ENCODE measurements around the gene ICAM3. TPM values are rescaled to one million over a fixed set of nuclear protein-coding genes. Genes with fewer than 3 reads are reported as not detected.

Gene ICAM3
- total and polyA plus RNA-seq, 2 of the 4 experiments (the other 2 are of a cell fraction), result 6.6 to 11.7 TPM

DNA sequence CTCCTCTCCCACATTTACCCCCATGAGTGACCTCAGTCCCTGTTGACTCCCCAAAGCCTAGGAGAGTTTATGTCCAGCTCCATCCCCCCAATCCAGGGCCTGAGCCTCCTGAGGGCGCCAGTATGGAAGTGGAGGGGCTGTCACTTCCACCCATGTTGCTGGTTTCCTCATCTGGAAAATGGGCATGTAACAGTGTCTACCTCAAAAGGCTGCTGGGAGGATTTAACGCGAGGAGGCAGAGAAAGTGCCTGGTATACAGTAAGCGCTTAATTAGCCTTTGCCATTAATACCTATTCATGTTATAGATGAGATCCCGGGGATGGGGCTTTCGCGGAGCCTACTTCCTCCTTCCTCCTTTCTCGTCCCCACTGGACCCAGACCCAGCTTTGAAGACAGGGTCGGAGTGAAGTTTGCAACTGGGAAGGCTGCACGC, 40.5 kb upstream of the ICAM3 start:
- Histone ChIP-seq H4K5ac (ENCODE audit: low read depth, low read length) (peak overlapping the region; percentile 30), H4K91ac (ENCODE audit: insufficient read depth, low read depth, low read length) (peak overlapping the region; percentile 67), H2BK20ac (ENCODE audit: low read depth, low read length) (no peak overlapping the region; the same call in 1 of the 2 replicates), H3K18ac (ENCODE audit: low read depth, low read length) (no peak overlapping the region; the same call in 1 of the 2 replicates), H2BK120ac (ENCODE audit: low read depth, low read length) (no peak overlapping the region; the same call in 1 of the 2 replicates), H3K36me3 (ENCODE audit: control insufficient read depth, insufficient read depth, low read length) (peaks cover 13% of the 10 kb centered on the region), H3K79me1 (ENCODE audit: low read depth in 1 of 2, low read length in 2 of 2) (peaks cover 9 to 25% of the 10 kb centered on the region in 2 experiments; a peak in 3 of 4 replicates), H2AFZ (replicated peaks; ENCODE audit: low read length, poor library complexity) (peak overlapping the region; percentile 97), H2BK5ac (ENCODE audit: low read depth, low read length, poor library complexity, severe bottlenecking) (peak overlapping the region; percentile 52), H3K56ac (ENCODE audit: extremely low read depth, insufficient read depth, low read length) (peak overlapping the region; percentile 72), H3K4me2 (ENCODE audit: low read depth, low read length) (peak overlapping the region; percentile 86), H3K9me1 (ENCODE audit: insufficient read depth, low read length) (no peaks in the 10 kb centered on the region), H3K27ac (ENCODE audit: insufficient read depth, low read length) (peak overlapping the region; percentile 63), H3K4me1 (ENCODE audit: control insufficient read depth, insufficient read depth, low read length) (peaks cover 2% of the 10 kb centered on the region), H4K20me1 (ENCODE audit: insufficient read depth, low read length) (no peaks in the 10 kb centered on the region), H3K27me3 (ENCODE audit: control insufficient read depth, insufficient read depth, low read length) (no peaks in the 10 kb centered on the region), H3K4ac (ENCODE audit: low read depth, low read length) (peak overlapping the region; percentile 83), H3K9me3 (ENCODE audit: control insufficient read depth, insufficient read depth, low read length) (no peaks in the 10 kb centered on the region), H3K14ac (replicated peaks; ENCODE audit: low read depth, low read length) (peak overlapping the region; percentile 93), H2AK5ac (ENCODE audit: low read depth, low read length) (peak overlapping the region; percentile 67), H4K8ac (ENCODE audit: low read depth in 2 of 2, low read length in 2 of 2) (peak overlapping the region; percentile 56 to 95), H2BK15ac (ENCODE audit: low read depth, low read length) (no peak overlapping the region), H2AK9ac (replicated peaks; ENCODE audit: low read depth, low read length, poor library complexity) (peak overlapping the region; percentile 98), H3K23ac (ENCODE audit: low read depth, low read length) (peak overlapping the region; percentile 96), H3K4me3 (ENCODE audit: insufficient read depth, low read depth, low read length) (peak overlapping the region; percentile 65), H3K9ac (ENCODE audit: low read depth, low read length) (peak overlapping the region; percentile 70)
- dilution Hi-C loops (cut with HindIII; ENCODE audit: low sequenced_read_pairs, unreplicated experiment), result no loop called here
- TF ChIP-seq RFX5 (IDR thresholded peaks at IDR 0.05; ENCODE audit: low read depth, low read length) (no peak), BHLHE40 (IDR thresholded peaks at IDR 0.05; ENCODE audit: low read depth, low read length) (no peak), FOS (IDR thresholded peaks at IDR 0.05; ENCODE audit: low read depth, low read length) (no peak), MXI1 (IDR thresholded peaks at IDR 0.05; ENCODE audit: borderline replicate concordance, low read depth, low read length) (no peak), CEBPB (IDR thresholded peaks at IDR 0.05; ENCODE audit: low read depth, low read length) (no peak), SMC3 (IDR thresholded peaks at IDR 0.05; ENCODE audit: low read depth, low read length) (no peak), RAD21 (IDR thresholded peaks at IDR 0.05; ENCODE audit: low read length) (no peak)
- TF ChIP-seq, protein P1, sequence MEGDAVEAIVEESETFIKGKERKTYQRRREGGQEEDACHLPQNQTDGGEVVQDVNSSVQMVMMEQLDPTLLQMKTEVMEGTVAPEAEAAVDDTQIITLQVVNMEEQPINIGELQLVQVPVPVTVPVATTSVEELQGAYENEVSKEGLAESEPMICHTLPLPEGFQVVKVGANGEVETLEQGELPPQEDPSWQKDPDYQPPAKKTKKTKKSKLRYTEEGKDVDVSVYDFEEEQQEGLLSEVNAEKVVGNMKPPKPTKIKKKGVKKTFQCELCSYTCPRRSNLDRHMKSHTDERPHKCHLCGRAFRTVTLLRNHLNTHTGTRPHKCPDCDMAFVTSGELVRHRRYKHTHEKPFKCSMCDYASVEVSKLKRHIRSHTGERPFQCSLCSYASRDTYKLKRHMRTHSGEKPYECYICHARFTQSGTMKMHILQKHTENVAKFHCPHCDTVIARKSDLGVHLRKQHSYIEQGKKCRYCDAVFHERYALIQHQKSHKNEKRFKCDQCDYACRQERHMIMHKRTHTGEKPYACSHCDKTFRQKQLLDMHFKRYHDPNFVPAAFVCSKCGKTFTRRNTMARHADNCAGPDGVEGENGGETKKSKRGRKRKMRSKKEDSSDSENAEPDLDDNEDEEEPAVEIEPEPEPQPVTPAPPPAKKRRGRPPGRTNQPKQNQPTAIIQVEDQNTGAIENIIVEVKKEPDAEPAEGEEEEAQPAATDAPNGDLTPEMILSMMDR (conservative IDR thresholded peaks at IDR 0.05; ENCODE audit: low read depth, low read length), result no peak
- TF ChIP-seq, protein P2, sequence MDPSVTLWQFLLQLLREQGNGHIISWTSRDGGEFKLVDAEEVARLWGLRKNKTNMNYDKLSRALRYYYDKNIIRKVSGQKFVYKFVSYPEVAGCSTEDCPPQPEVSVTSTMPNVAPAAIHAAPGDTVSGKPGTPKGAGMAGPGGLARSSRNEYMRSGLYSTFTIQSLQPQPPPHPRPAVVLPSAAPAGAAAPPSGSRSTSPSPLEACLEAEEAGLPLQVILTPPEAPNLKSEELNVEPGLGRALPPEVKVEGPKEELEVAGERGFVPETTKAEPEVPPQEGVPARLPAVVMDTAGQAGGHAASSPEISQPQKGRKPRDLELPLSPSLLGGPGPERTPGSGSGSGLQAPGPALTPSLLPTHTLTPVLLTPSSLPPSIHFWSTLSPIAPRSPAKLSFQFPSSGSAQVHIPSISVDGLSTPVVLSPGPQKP (IDR thresholded peaks at IDR 0.05; ENCODE audit: borderline replicate concordance, low read depth, low read length), result no peak
- WGBS, 2 experiments (ENCODE audit: extremely low coverage in 2 of 2, insufficient read length in 1 of 2), result 0% methylated on average over 1 of the region's 10 CpGs; no CpG with 5 or more reads in 1 of the 2 experiments
- POLR2A ChIA-PET (ENCODE audit: unreplicated experiment), result no interaction called here
- in situ Hi-C loops (cut with MboI; ENCODE audit: low sequenced_read_pairs), result loop anchor here (10.0 kb wide), 1 partner anchor 455 kb away; no protein-coding TSS in a partner anchor
- DNase-seq, result no peak
- intact Hi-C loops (cut with micrococcal nuclease), result no loop called here
- BruUV-seq (replicated peaks), result no TSS peak
- CTCF ChIA-PET, result interaction anchor here (0.6 to 1.8 kb wide), 4 partner anchors 9 to 96 kb away, joined by 3 to 4 read pairs (median 4); no protein-coding TSS in a partner anchor
- ATAC-seq (ENCODE audit: low read depth), result peak; percentile 1; the same call in 1 of the 2 replicates
